Thyroid gland (tissue), 4 donors: ENCODE data around the gene PARD3B.

Source experiments
- POLR2A ChIP-seq, 2 donors: fragments of 450-650 bp; IDR thresholded peaks; one replicate each; pipeline ENCODE4 v1.6.1; 2017; ENCODE audit warnings: antibody characterized with exemption in 2 of 2, mild to moderate bottlenecking in 2 of 2, moderate library complexity in 1 of 2
- TF ChIP-seq, protein P1 (sequence below), 6 experiments: fragments of 200-600 bp in 3 of 6; fragments of 450-650 bp in 3 of 6; sonication (generic) in 3 of 6; IDR thresholded peaks; one replicate each; pipeline ENCODE4 v1.5.1; 2016 to 2019; ENCODE audit warnings: antibody characterized with exemption in 6 of 6, mild to moderate bottlenecking in 2 of 6, inconsistent platforms in 1 of 6, moderate library complexity in 1 of 6

GRCh38 chr2:204776781-204777559 is 231.7 kb downstream of the PARD3B start:
- TF ChIP-seq, protein P1, sequence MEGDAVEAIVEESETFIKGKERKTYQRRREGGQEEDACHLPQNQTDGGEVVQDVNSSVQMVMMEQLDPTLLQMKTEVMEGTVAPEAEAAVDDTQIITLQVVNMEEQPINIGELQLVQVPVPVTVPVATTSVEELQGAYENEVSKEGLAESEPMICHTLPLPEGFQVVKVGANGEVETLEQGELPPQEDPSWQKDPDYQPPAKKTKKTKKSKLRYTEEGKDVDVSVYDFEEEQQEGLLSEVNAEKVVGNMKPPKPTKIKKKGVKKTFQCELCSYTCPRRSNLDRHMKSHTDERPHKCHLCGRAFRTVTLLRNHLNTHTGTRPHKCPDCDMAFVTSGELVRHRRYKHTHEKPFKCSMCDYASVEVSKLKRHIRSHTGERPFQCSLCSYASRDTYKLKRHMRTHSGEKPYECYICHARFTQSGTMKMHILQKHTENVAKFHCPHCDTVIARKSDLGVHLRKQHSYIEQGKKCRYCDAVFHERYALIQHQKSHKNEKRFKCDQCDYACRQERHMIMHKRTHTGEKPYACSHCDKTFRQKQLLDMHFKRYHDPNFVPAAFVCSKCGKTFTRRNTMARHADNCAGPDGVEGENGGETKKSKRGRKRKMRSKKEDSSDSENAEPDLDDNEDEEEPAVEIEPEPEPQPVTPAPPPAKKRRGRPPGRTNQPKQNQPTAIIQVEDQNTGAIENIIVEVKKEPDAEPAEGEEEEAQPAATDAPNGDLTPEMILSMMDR (IDR thresholded peaks at IDR 0.05) = no peak
- no peak for TF ChIP-seq POLR2A (IDR thresholded peaks at IDR 0.05)
